ENCODE measurements around the gene VANGL1.
"Not testable (repeated sequence)": the region's sequence is repeated elsewhere in the genome, so short reads cannot be mapped to it uniquely, and the experiment has no call there.

The VANGL1 gene

GRCh38 chr1:115641762-115642167, at the start of gene VANGL1:
VANGL1 (plus strand) TSS chr1:115641970; CDS start chr1:115651414, 9,444 bp downstream.
- peak; percentile 19 for DNase-seq

DNA sequence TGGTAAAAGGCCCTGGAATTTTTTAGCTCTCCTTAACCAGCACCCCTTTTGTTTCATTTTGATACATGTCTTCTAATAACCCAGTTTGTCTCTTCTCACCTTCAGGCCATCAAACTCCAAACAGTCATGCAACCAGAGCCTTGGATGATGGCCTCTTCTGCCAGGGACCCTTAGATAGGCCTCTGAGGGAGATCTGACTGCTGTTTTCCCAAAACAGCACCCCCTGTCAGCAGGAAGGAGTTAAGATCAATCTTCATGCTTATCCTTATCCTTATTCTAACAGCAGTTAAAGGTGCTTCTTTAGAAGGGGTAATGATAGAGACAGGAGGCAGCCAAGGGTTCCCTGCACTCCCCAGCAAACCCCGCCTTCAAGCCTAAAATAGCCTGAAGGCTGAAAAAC, 49.5 kb upstream of the VANGL1 start:
- no peak for DNase-seq

DNA sequence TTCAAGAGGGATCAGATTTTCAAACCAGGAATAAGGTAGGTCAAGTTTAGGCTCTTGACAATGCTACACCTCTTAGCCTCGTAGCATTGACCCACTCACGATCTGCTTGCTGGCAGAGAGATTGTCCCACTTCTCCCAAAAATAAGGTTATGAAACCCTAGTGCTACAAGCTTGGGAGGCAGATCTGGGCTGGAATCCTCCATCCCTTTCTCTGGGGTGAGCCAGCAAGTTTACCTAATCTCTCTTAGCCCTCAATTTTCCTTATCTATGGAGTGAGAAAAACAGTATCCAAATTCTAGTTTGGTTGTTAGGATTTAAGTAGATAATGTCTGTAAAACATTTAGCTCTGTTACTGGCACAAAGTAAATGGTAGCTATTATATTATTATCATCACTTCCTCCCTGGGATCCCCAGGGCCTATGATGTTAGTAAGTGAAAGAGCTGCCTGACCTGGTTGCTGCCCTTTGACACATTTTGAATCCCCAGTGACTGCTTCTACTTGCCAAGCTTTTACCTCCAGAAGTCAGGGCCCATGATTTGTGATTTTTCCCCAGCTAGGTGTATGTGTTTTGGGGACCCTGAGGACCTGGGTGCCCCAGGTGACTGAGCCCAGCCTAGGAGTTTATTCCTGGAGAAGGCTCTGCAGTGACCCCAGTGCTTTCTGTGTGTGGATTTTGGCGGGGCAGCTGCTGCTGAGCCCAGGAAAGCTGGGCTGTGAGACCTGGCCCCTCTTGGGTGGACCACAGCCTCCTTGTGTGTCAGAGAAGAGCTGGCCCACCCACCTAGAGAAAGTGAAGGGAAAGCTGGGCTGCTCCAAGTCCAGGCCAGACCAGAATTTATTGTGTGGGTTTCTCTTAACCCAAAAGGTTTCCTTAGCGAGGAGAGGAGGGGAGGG, 48.2 kb upstream of the VANGL1 start:
- no peak for DNase-seq

DNA sequence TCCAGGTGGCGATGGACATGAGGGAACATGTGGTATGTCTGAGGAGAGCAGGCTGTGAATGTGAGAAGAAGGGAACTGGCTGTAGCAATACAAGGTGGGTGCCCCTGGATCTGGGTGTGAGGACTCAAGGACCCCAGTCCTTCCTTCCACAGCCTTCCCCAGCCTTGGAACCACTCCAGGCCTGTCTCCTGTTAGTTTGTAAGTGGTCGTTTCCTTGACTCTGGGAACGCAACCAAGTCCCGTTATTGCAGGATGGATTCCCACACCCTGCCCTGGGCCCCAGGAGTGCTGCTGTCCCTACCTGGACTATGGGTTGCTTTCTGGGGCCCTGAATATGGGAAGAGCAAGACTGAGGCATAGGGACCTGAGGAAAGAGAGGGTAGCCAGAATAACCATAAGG, 47.2 kb upstream of the VANGL1 start:
- no peak for DNase-seq

- peak; percentile 37 for DNase-seq
Observed at GRCh38 chr1:115595279-115596079, 46.3 kb upstream of the VANGL1 start.

GRCh38 chr1:115596080-115596780, 45.5 kb upstream of the VANGL1 start:
- no peak for DNase-seq

GRCh38 chr1:115604508-115604907, 37.3 kb upstream of the VANGL1 start:
- no peak for DNase-seq

GRCh38 chr1:115606305-115606704, 35.5 kb upstream of the VANGL1 start:
- no peak for DNase-seq

DNA sequence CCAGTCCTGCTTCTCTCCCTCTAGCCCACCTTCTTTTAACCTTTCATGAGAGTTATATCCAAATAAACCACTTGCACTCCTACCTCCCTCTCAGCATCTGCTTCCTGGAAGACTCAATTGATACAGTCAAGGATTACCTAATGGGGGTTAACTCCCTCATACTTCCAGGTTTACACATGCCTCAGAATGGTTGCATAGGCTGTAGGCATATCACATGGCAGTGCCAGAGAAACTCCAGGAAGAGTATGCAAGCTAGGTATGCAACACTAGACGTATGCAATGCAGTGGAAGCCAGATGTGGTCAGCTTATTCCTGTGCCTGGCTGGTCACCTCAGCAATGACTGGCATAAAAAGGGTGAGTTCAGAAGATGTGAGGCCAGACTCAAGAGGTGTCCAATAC, 32.7 kb upstream of the VANGL1 start:
- DNase-seq: no peak

GRCh38 chr1:115613767-115614166, 28.0 kb upstream of the VANGL1 start:
- DNase-seq: no peak

DNA sequence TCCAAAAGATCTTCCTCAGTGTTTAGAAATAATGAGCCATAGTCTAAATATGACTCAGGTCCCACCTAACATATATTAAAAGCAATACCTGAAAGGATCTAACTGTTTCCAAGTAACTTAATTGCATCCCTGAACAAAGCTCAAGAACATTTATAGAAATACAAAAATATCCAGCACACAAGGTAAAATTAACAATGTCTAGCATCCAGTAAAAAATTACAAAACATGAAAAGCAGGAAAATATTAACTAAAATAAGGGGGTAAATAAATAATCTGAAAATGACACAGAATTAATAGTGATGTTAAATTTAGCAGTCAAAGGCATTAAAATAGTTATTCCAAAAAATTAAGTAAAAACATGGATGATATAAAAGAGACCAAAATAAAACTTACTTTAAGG, 21.3 kb upstream of the VANGL1 start:
- no peak for DNase-seq

- no peak for DNase-seq
Observed at GRCh38 chr1:115620950-115621349, 20.8 kb upstream of the VANGL1 start.

- no peak for DNase-seq
Observed at GRCh38 chr1:115624859-115625258, 16.9 kb upstream of the VANGL1 start.

DNA sequence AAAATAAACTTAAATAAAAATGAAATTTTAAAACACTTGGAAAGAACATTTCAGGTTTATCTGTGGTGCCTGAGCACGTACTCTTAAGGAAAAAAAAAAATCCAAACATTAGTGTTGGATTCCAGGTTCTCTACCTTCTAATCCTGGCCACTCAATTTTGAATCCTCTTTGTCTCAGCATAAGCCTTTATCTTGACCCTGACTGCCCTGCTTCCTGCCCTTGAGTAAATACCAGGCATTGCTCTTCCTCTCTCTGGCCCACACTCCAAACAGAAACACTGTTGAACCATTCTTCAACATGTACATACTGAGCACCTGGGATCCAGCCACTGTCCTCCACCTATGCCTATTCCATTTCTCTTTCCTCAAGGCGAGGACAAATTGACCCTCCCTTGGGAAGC, 11.4 kb upstream of the VANGL1 start:
- no peak for DNase-seq

GRCh38 chr1:115632251-115633026, 9.3 kb upstream of the VANGL1 start:
- DNase-seq: no peak

DNA sequence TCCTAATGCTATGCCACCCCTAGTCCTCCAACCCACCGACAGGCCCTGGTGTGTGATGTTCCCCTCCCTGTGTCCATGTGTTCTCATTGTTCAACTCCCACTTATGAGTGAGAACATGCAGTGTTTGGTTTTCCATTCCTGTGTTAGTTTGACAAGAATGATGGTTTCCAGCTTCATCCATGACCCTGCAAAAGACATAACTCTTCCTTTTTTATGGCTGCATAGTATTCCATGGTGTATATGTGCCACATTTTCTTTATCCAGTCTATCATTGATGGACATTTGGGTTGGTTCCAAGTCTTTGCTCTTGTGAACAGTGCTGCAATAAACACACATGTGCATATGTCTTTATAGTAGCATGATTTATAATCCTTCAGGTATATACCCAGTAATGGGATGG, 8.2 kb upstream of the VANGL1 start:
- DNase-seq: not testable (repeated sequence)

DNA sequence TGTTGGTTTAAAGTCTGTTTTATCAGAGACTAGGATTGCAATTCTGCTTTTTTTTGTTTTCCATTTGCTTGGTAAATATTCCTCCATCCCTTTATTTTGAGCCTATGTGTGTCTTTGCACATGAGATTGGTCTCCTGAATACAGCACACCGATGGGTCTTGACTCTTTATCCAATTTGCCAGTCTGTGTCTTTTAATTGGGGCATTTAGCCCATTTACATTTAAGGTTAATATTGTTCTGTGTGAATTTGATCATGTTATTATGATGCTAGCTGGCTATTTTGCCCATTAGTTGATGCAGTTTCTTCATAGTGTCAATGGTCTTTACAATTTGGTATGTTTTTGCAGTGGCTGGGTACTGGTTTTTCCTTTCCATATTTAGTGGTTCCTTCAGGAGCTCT, 4.5 kb upstream of the VANGL1 start:
- DNase-seq: not testable (repeated sequence)

- DNase-seq: no peak
Observed at GRCh38 chr1:115640384-115640783, 1.4 kb upstream of the VANGL1 start.

DNA sequence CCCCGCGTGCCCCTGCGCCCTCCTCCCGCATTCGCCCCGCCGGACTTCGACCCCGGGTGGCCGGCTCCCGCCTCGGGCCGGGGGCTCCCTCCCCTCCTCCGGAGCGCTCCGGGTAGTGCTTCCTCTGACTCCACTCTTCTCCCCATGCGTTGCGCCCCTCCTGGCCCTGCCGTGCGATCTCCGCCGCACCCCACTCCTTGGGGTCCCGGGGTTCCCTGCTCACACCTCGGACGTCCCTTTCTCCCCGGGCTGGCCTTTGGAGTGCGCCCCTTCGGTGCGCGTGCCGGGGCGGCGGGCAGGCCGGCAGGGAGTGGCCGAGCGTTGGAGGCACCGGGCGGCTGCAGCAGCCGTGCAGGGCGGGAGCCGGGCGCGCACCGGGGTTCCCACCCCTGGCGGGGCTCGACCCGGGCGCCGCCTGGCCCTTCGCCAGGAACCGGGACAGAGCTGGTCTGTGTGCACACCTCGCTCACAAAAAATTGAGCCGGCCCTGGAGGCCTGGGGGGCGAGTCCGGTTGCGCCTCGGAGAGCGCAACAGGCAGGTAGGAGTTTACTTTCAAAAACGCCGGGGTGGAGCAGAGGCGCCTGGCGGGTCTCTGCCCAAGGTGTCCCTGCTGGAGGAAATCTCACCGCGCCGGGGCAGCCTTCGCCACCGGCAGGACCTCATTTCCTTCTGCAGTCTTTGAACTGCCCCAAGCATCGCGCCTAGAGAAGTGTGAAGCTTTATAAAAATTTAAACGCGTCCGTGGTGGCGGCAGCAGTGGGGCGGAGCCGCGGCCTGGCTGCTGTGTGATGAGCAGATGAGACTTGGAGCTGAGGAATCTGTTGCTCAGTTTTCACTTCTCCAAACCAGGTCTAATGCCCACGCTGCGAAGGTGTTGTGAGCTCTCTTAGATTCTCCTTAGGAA, 650 bp downstream of the VANGL1 start:
- DNase-seq: peak; percentile 56

DNA sequence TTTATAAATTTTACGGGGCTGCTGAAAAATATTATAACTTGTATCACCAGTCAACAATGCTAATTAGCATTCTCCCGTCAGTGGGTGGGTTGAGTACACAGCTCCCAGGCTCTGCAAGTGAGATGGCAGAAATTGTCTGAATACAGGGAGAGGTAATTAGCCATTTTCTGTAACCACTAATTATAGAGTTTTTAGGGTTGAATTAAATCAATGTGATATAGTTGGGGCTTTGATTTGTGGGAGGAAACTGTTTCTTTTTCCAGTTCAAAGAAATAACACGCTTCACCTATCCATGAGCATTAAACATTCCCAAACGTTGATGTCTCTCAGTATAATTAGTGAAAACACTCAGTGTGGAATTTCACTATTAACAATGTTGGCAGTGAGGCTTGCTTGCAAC, 1.5 kb downstream of the VANGL1 start:
- DNase-seq: no peak

- no peak for DNase-seq
Observed at GRCh38 chr1:115643666-115644065, 1.9 kb downstream of the VANGL1 start.
